Neural crest cell (in vitro differentiated cells): ENCODE measurements around the gene STK26. TPM values are rescaled to one million over a fixed set of nuclear protein-coding genes. Genes with fewer than 3 reads are reported as not detected.

Source experiments
- DNase-seq: peaks from one replicate; pipeline ENCODE4 v3.0.0; 2021; ENCODE audit warnings: low read depth, mixed read lengths, low spot score
- H3K27ac Mint-ChIP-seq: one replicate; pipeline ENCODE4 v1.8.0; 2021; ENCODE audit warnings: mild to moderate bottlenecking, mixed read lengths; ENCODE audit not compliant: unreplicated experiment
- H3K27me3 Mint-ChIP-seq: 2 replicates; pipeline ENCODE4 v1.8.0; 2021; ENCODE audit warnings: low read depth, mild to moderate bottlenecking, mixed read lengths
- H3K36me3 Mint-ChIP-seq: 2 replicates; pipeline ENCODE4 v1.8.0; 2021; ENCODE audit warnings: low read depth, mild to moderate bottlenecking, mixed read lengths
- H3K4me1 Mint-ChIP-seq: 2 replicates; pipeline ENCODE4 v1.8.0; 2021; ENCODE audit warnings: mixed read lengths
- H3K4me3 Mint-ChIP-seq: one replicate; pipeline ENCODE4 v1.8.0; 2021; ENCODE audit warnings: mild to moderate bottlenecking, mixed read lengths
- H3K9me3 Mint-ChIP-seq: 2 replicates; pipeline ENCODE4 v1.8.0; 2021; ENCODE audit warnings: mixed read lengths
- total RNA-seq: library from RNA; stranded (reverse); gene quantifications from 2 replicates; pipeline ENCODE4 v1.2.1, GENCODE V29; 2021
- TF ChIP-seq, protein P1 (sequence below): fragments of 200-600 bp; sonication (generic); conservative IDR thresholded peaks from 2 replicates; pipeline ENCODE4 v1.5.0; 2021; ENCODE audit warnings: antibody characterized with exemption, mild to moderate bottlenecking

STK26 gene
- total RNA-seq, 1 donor from 2014 or later = 65.0 TPM

DNA sequence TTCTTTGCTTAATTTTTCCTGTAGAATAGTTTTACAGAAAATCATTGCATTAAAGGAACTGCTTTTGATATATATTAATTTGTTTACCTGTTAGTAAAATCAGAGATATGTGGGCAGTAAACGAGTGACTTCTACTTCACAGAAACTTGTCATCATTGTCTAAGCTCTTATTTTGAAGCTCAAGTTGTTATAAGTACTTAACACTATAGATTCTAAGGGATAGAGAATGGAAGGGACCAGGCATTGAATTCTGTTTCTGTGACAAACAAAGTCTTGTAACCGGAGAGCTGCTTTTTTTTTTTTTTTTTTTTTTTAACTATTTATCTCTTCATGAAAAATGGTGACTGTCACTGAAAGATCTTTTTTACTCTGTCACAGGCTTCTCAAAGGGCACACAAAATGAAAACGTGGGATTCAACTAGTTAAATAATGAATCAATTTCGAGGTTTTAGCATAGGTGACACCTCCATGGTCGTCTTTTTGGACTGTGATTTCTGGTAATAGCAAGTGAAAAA is 14.4 kb downstream of the STK26 start:
- no peaks in the 10 kb centered on the region for H3K9me3 Mint-ChIP-seq
- no peak overlapping the region for H3K4me3 Mint-ChIP-seq
- DNase-seq = no peak
- H3K36me3 Mint-ChIP-seq = no peaks in the 10 kb centered on the region
- peaks cover 51% of the 10 kb centered on the region for H3K4me1 Mint-ChIP-seq
- TF ChIP-seq, protein P1, sequence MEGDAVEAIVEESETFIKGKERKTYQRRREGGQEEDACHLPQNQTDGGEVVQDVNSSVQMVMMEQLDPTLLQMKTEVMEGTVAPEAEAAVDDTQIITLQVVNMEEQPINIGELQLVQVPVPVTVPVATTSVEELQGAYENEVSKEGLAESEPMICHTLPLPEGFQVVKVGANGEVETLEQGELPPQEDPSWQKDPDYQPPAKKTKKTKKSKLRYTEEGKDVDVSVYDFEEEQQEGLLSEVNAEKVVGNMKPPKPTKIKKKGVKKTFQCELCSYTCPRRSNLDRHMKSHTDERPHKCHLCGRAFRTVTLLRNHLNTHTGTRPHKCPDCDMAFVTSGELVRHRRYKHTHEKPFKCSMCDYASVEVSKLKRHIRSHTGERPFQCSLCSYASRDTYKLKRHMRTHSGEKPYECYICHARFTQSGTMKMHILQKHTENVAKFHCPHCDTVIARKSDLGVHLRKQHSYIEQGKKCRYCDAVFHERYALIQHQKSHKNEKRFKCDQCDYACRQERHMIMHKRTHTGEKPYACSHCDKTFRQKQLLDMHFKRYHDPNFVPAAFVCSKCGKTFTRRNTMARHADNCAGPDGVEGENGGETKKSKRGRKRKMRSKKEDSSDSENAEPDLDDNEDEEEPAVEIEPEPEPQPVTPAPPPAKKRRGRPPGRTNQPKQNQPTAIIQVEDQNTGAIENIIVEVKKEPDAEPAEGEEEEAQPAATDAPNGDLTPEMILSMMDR = no peak
- no peak overlapping the region for H3K27ac Mint-ChIP-seq
- no peaks in the 10 kb centered on the region for H3K27me3 Mint-ChIP-seq

DNA sequence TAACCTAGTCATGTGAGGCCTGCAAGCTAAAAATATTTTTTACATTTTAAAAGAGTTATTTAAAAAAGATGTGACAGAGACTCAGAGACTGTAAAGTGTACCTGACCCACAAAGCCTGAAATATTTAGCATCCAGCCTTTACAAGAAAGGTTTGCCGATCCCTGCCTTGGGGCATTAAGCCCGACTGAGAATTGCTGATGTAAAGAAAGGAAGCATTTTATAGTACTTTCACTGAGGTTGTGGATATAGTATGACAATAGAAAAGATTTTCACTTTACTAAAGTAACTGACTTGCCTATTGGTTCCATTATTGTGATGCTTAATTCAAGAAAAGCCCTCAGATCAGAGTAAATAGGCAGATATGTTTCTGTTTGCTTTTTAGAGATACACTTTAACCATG is 17.0 kb downstream of the STK26 start:
- H3K4me1 Mint-ChIP-seq = peaks cover 48% of the 10 kb centered on the region
- H3K4me3 Mint-ChIP-seq = no peak overlapping the region
- no peaks in the 10 kb centered on the region for H3K9me3 Mint-ChIP-seq
- DNase-seq = no peak
- H3K36me3 Mint-ChIP-seq = no peaks in the 10 kb centered on the region
- TF ChIP-seq, protein P1 = no peak
- H3K27ac Mint-ChIP-seq = no peak overlapping the region
- H3K27me3 Mint-ChIP-seq = no peaks in the 10 kb centered on the region

DNA sequence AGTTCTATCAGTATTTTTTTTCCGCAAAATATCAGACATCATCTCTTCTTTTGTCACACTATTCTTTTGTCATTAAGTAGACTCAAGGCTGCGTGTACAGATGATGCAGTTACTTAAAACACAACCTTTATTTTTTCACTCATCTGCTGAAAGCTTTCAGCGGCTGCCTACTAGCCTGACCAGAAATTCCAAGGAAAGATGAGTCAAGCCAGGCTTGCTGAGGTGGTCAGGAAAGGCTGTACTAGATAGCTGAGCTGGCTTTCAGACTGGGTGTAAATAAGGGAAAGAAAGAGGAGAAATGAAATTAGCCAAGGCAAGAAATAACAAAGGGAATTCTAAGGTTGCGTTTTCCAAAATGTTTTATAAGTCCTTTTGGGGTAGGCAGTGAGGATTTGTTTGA is 17.9 kb downstream of the STK26 start:
- no peaks in the 10 kb centered on the region for H3K27me3 Mint-ChIP-seq
- no peaks in the 10 kb centered on the region for H3K36me3 Mint-ChIP-seq
- no peak overlapping the region for H3K27ac Mint-ChIP-seq
- no peak overlapping the region for H3K4me3 Mint-ChIP-seq
- no peaks in the 10 kb centered on the region for H3K9me3 Mint-ChIP-seq
- DNase-seq = no peak
- peaks cover 52% of the 10 kb centered on the region for H3K4me1 Mint-ChIP-seq
- TF ChIP-seq, protein P1 = no peak

DNA sequence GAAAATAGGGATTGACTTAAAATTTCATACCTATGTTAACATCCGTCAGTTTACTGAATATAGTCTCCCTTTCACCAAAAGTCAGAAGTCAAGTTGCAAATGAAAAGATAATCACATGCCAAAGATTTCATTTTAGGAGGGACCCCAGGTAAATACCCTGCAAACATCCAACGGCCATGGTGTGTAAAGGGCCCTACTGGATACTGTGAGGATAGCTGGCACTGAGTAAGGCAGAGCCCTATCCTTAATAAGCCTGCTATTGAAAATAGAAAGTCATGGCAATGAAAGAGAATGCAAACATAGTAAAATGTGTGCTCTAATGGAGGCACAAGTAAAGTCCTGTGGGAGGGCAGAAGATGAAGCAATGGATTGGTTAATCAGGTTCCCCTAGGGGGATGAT is 20.9 kb downstream of the STK26 start:
- no peaks in the 10 kb centered on the region for H3K27me3 Mint-ChIP-seq
- H3K27ac Mint-ChIP-seq = no peak overlapping the region
- no peak for DNase-seq
- H3K9me3 Mint-ChIP-seq = no peaks in the 10 kb centered on the region
- no peaks in the 10 kb centered on the region for H3K36me3 Mint-ChIP-seq
- peaks cover 44% of the 10 kb centered on the region for H3K4me1 Mint-ChIP-seq
- no peak overlapping the region for H3K4me3 Mint-ChIP-seq
- TF ChIP-seq, protein P1 = no peak

DNA sequence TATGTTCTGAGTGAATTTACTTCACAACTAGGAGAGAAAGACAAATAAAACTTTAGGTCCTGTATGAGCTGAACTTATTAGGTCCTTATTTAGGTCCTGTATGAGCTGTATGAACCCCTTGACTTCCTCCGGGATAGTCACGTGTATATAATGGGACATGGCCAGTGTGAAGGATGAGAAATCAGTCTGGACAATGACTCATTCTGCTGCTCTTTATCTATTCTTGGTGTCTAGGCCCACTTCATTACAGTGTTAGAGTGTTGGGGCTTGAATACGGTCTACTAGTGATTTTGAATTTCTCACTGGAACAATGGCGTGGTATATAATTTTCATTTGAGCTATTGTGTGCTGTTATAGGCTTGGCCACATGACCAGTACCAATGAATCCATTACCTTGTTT is 21.9 kb downstream of the STK26 start:
- TF ChIP-seq, protein P1 = no peak
- Mint-ChIP-seq H3K27ac (peak overlapping the region; percentile 27), H3K4me1 (peaks cover 41% of the 10 kb centered on the region), H3K36me3 (no peaks in the 10 kb centered on the region), H3K9me3 (no peaks in the 10 kb centered on the region), H3K4me3 (no peak overlapping the region), H3K27me3 (no peaks in the 10 kb centered on the region)
- DNase-seq = no peak

DNA sequence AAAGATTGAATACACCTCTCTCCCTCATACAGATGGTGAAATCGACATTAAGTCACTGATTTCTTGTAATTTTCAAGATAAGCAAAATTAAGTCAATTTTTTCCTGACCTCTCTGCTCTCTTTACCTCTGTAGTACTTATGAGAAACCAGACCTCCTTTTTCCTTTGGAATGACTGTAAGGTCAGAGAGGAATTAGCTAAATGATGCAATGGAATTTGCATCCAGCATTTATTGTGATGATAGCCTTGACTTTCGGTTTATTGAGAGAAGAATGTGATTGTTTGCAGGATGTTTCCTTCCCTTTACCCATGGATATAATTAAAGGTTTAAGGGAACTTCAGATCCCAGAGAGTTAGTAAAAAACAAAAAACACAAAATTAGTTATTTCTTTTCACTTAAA is 22.4 kb downstream of the STK26 start:
- Mint-ChIP-seq H3K9me3 (no peaks in the 10 kb centered on the region), H3K4me3 (no peak overlapping the region), H3K4me1 (peaks cover 36% of the 10 kb centered on the region), H3K27ac (no peak overlapping the region), H3K36me3 (no peaks in the 10 kb centered on the region), H3K27me3 (no peaks in the 10 kb centered on the region)
- TF ChIP-seq, protein P1 = no peak
- no peak for DNase-seq
